Fibroblast of gingiva (primary cell): Measurements from ENCODE around the gene RFTN2.
"Not testable (repeated sequence)": the region's sequence is repeated elsewhere in the genome, so short reads cannot be mapped to it uniquely, and the experiment has no call there.

ENCODE experiments used
- DNase-seq: peaks from one replicate; pipeline ENCODE4 v3.0.0-alpha.2; 2011; ENCODE audit warnings: low read depth

Gene RFTN2

GRCh38 chr2:197601726-197602125 is 73.7 kb downstream of the RFTN2 start:
- no peak for DNase-seq

- no peak for DNase-seq
Observed at GRCh38 chr2:197600306-197600705, 75.1 kb downstream of the RFTN2 start.

GRCh38 chr2:197599285-197599965 is 76.0 kb downstream of the RFTN2 start:
- DNase-seq = peak; percentile 57

GRCh38 chr2:197598450-197598849 is 76.9 kb downstream of the RFTN2 start:
- DNase-seq = no peak

GRCh38 chr2:197597166-197597565 is 78.2 kb downstream of the RFTN2 start:
- no peak for DNase-seq

- no peak for DNase-seq
Observed at GRCh38 chr2:197596766-197597165, 78.6 kb downstream of the RFTN2 start.

- DNase-seq = no peak
Observed at GRCh38 chr2:197591339-197592072, 83.9 kb downstream of the RFTN2 start.

- not testable (repeated sequence) for DNase-seq
Observed at GRCh38 chr2:197587255-197587654, 88.1 kb downstream of the RFTN2 start.

GRCh38 chr2:197580166-197580565 is 95.2 kb downstream of the RFTN2 start:
- DNase-seq = not testable (repeated sequence)

GRCh38 chr2:197578294-197578693 is 97.1 kb downstream of the RFTN2 start:
- DNase-seq = not testable (repeated sequence)

- DNase-seq = no peak
Observed at GRCh38 chr2:197577446-197577845, 97.9 kb downstream of the RFTN2 start.

GRCh38 chr2:197576631-197577030 is 98.8 kb downstream of the RFTN2 start:
- peak; percentile 92 for DNase-seq

GRCh38 chr2:197575987-197576386 is 99.4 kb downstream of the RFTN2 start:
- DNase-seq = peak; percentile 81

GRCh38 chr2:197573608-197574007 is 101.8 kb downstream of the RFTN2 start:
- DNase-seq = no peak

GRCh38 chr2:197571627-197572271 is 103.6 kb downstream of the RFTN2 start:
- peak; percentile 80 for DNase-seq

GRCh38 chr2:197560146-197560665 is 115.2 kb downstream of the RFTN2 start:
- DNase-seq = no peak

GRCh38 chr2:197559681-197560080 is 115.7 kb downstream of the RFTN2 start:
- no peak for DNase-seq

GRCh38 chr2:197558393-197558792 is 117.0 kb downstream of the RFTN2 start:
- DNase-seq = no peak

GRCh38 chr2:197556456-197556855 is 118.9 kb downstream of the RFTN2 start:
- DNase-seq = peak; percentile 45

- no peak for DNase-seq
Observed at GRCh38 chr2:197555467-197555866, 119.9 kb downstream of the RFTN2 start.

GRCh38 chr2:197551260-197551659 is 124.1 kb downstream of the RFTN2 start:
- DNase-seq = not testable (repeated sequence)

- DNase-seq = no peak
Observed at GRCh38 chr2:197548582-197548981, 126.8 kb downstream of the RFTN2 start.
